ENCODE data around the gene OR5AN1. TPM values are rescaled to one million over a fixed set of nuclear protein-coding genes. Genes with fewer than 3 reads are reported as not detected.

The OR5AN1 gene
- total RNA-seq, 1 donor from 2014 or later: not detected

Other genes starting within 250 kb of the OR5AN1 start
- gene FAM111A, start 216.0 kb upstream of the OR5AN1 start, total RNA-seq: 38.4 TPM
- gene DTX4, start 186.8 kb upstream of the OR5AN1 start, total RNA-seq: 14.8 TPM
- gene MPEG1, start 146.0 kb upstream of the OR5AN1 start, total RNA-seq: 7.5 TPM
- gene OR5A2, start 67.5 kb downstream of the OR5AN1 start, total RNA-seq: not detected
- not detected for gene OR5A1, start 77.6 kb downstream of the OR5AN1 start, total RNA-seq
- not detected for gene OR4D6, start 98.1 kb downstream of the OR5AN1 start, total RNA-seq
- gene OR4D10, start 114.4 kb downstream of the OR5AN1 start, total RNA-seq: not detected
- not detected for gene OR4D11, start 144.7 kb downstream of the OR5AN1 start, total RNA-seq
- gene OR4D9, start 152.6 kb downstream of the OR5AN1 start, total RNA-seq: not detected